ENCODE results near the gene CACNB2.

DNA sequence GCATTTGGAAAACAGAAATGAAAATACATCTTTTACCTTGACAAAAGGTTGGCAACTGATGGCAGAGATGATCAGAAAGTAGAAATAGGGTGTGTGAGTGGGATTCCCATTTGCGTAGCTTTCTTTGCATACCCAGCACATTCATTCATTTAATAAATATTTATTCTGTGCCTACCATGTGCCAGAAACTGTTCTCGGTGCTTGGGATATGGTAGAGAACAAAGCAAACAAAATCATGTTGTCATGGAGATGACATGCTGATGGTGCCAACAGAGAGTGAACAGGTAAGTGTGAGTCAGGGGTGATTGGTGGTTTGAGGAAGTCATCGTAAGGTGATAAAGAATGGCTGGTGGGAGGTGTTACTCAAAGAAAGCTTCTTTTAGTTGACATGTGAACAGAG is 45.4 kb downstream of the CACNB2 start:
- TF ChIP-seq, protein P1, sequence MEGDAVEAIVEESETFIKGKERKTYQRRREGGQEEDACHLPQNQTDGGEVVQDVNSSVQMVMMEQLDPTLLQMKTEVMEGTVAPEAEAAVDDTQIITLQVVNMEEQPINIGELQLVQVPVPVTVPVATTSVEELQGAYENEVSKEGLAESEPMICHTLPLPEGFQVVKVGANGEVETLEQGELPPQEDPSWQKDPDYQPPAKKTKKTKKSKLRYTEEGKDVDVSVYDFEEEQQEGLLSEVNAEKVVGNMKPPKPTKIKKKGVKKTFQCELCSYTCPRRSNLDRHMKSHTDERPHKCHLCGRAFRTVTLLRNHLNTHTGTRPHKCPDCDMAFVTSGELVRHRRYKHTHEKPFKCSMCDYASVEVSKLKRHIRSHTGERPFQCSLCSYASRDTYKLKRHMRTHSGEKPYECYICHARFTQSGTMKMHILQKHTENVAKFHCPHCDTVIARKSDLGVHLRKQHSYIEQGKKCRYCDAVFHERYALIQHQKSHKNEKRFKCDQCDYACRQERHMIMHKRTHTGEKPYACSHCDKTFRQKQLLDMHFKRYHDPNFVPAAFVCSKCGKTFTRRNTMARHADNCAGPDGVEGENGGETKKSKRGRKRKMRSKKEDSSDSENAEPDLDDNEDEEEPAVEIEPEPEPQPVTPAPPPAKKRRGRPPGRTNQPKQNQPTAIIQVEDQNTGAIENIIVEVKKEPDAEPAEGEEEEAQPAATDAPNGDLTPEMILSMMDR (IDR thresholded peaks at IDR 0.05) = no peak
- TF ChIP-seq FOSB (CRISPR knock-in tag; IDR thresholded peaks at IDR 0.05) = no peak
- TF ChIP-seq CBX8 (IDR thresholded peaks at IDR 0.05) = no peak
- TF ChIP-seq JUN (IDR thresholded peaks at IDR 0.05) = no peak

Measured in A549 (cell line).